Activated T-cell treated with anti-CD3 and anti-CD28 coated beads for 24 hours (primary cell): ENCODE measurements around the gene NCKIPSD.

Source experiments
- DNase-seq: peaks from one replicate; pipeline ENCODE4 v3.0.0-alpha.2; 2020; ENCODE audit warnings: low read depth

NCKIPSD gene

GRCh38 chr3:48678566-48679380 is 6.9 kb downstream of the NCKIPSD start:
- no peak for DNase-seq

GRCh38 chr3:48678056-48678455 is 7.7 kb downstream of the NCKIPSD start:
- no peak for DNase-seq

- no peak for DNase-seq
Observed at GRCh38 chr3:48674505-48674904, 11.2 kb downstream of the NCKIPSD start.

GRCh38 chr3:48672522-48672921 is 13.2 kb downstream of the NCKIPSD start:
- DNase-seq, result no peak

GRCh38 chr3:48664929-48665328 is 20.8 kb downstream of the NCKIPSD start:
- no peak for DNase-seq

- no peak for DNase-seq
Observed at GRCh38 chr3:48664313-48664644, 21.4 kb downstream of the NCKIPSD start.

- DNase-seq, result peak; percentile 85
Observed at GRCh38 chr3:48663489-48664312, 22.0 kb downstream of the NCKIPSD start.

- DNase-seq, result peak; percentile 37
Observed at GRCh38 chr3:48662753-48663488, 22.8 kb downstream of the NCKIPSD start, which contains the start of gene CELSR3. TSS of gene CELSR3 (minus strand) at chr3:48662886. CDS start at chr3:48662634, 252 bp downstream.

GRCh38 chr3:48662145-48662752 is 23.5 kb downstream of the NCKIPSD start:
- no peak for DNase-seq

- peak; percentile 63 for DNase-seq
Observed at GRCh38 chr3:48661501-48662144, 24.1 kb downstream of the NCKIPSD start.

- no peak for DNase-seq
Observed at GRCh38 chr3:48660800-48661400, 24.8 kb downstream of the NCKIPSD start.

- DNase-seq, result no peak
Observed at GRCh38 chr3:48656841-48657281, 28.9 kb downstream of the NCKIPSD start.

GRCh38 chr3:48656061-48656840 is 29.5 kb downstream of the NCKIPSD start:
- DNase-seq, result peak; percentile 77

GRCh38 chr3:48655606-48656005 is 30.1 kb downstream of the NCKIPSD start:
- DNase-seq, result no peak

- no peak for DNase-seq
Observed at GRCh38 chr3:48655063-48655462, 30.7 kb downstream of the NCKIPSD start.

GRCh38 chr3:48652923-48653715 is 32.6 kb downstream of the NCKIPSD start:
- DNase-seq, result no peak

GRCh38 chr3:48651771-48652170 is 33.9 kb downstream of the NCKIPSD start:
- no peak for DNase-seq

- DNase-seq, result no peak
Observed at GRCh38 chr3:48650723-48651122, 35.0 kb downstream of the NCKIPSD start.

- DNase-seq, result no peak
Observed at GRCh38 chr3:48648188-48648850, 37.4 kb downstream of the NCKIPSD start.
